Retinal pigment epithelial cell (primary cell): ENCODE data around the gene TRAF7.

Experiments used
- DNase-seq: peaks from one replicate; pipeline ENCODE4 v3.0.0-alpha.2; 2010; ENCODE audit warnings: low read depth
- H3K4me3 ChIP-seq: 2 replicates; pipeline ENCODE4 v1.5.1; 2011; ENCODE audit warnings: mild to moderate bottlenecking, low read length, control low read depth, moderate library complexity
- CTCF ChIP-seq: conservative IDR thresholded peaks from 2 replicates; pipeline ENCODE4 v1.5.1; 2011; ENCODE audit warnings: low read depth, low read length, control low read depth, inconsistent platforms

TRAF7 gene

GRCh38 chr16:2194852-2195321, 39.3 kb downstream of the TRAF7 start:
- H3K4me3 ChIP-seq = no peak overlapping the region
- TF ChIP-seq CTCF = peak; percentile 63
- no peak for DNase-seq

GRCh38 chr16:2195322-2196161, 40.0 kb downstream of the TRAF7 start:
- no peak for DNase-seq
- H3K4me3 ChIP-seq = peak overlapping the region; percentile 22
- no peak for TF ChIP-seq CTCF

GRCh38 chr16:2196162-2196980, 40.8 kb downstream of the TRAF7 start, which contains the start of gene CASKIN1:
Gene CASKIN1 (minus strand): TSS chr16:2196605. CDS start chr16:2196432, 173 bp downstream.
- no peak for DNase-seq
- no peak for TF ChIP-seq CTCF
- H3K4me3 ChIP-seq = peak within 1 kb of the TSS; percentile 22

GRCh38 chr16:2196981-2197511, 41.5 kb downstream of the TRAF7 start:
- TF ChIP-seq CTCF = no peak
- DNase-seq = no peak
- H3K4me3 ChIP-seq = no peak overlapping the region

GRCh38 chr16:2197765-2198164, 42.2 kb downstream of the TRAF7 start:
- no peak for TF ChIP-seq CTCF
- no peak overlapping the region for H3K4me3 ChIP-seq
- DNase-seq = no peak

- no peak overlapping the region for H3K4me3 ChIP-seq
- TF ChIP-seq CTCF = no peak
- DNase-seq = no peak
These were observed 42.7 kb downstream of the TRAF7 start for GRCh38 chr16:2198283-2198682.
